ENCODE results near the gene TFB1M.
"Not testable (repeated sequence)": the region's sequence is repeated elsewhere in the genome, so short reads cannot be mapped to it uniquely, and the experiment has no call there.

The TFB1M gene

GRCh38 chr6:155234687-155235086, 79.6 kb downstream of the TFB1M start:
- TF ChIP-seq CTCF (IDR thresholded peaks at IDR 0.05; ENCODE audit: low read depth, low read length) (no peak), EZH2phosphoT487 (IDR thresholded peaks at IDR 0.05; ENCODE audit: low read depth) (no peak)
- no peaks in the 10 kb centered on the region for H4K20me1 ChIP-seq (ENCODE audit: insufficient read depth, low read length)
- H3K4me3 ChIP-seq (ENCODE audit: low read length) = no peak overlapping the region
- no peaks in the 10 kb centered on the region for H3K36me3 ChIP-seq (replicated peaks; ENCODE audit: low read depth, low read length)
- H3K4me2 ChIP-seq (ENCODE audit: low read length) = no peak overlapping the region
- H3K79me2 ChIP-seq (ENCODE audit: low read length) = no peaks in the 10 kb centered on the region
- no peak overlapping the region for H3K9ac ChIP-seq (ENCODE audit: low read length)
- no peaks in the 10 kb centered on the region for H3K27me3 ChIP-seq (ENCODE audit: low read depth, low read length)
- no peak overlapping the region for H3K27ac ChIP-seq (ENCODE audit: low read length)
- no peak overlapping the region for H2AFZ ChIP-seq (ENCODE audit: low read depth, low read length)
- H3K4me1 ChIP-seq (ENCODE audit: low read length) = no peaks in the 10 kb centered on the region
- H3K9me3 ChIP-seq (ENCODE audit: insufficient read depth, low read length) = no peaks in the 10 kb centered on the region

- Histone ChIP-seq H4K20me1 (ENCODE audit: insufficient read depth, low read length) (no peaks in the 10 kb centered on the region), H3K9ac (ENCODE audit: low read length) (no peak overlapping the region), H3K4me3 (ENCODE audit: low read length) (no peak overlapping the region), H3K36me3 (replicated peaks; ENCODE audit: low read depth, low read length) (peaks cover 3% of the 10 kb centered on the region), H3K4me1 (ENCODE audit: low read length) (no peaks in the 10 kb centered on the region), H3K27ac (ENCODE audit: low read length) (no peak overlapping the region), H3K9me3 (ENCODE audit: insufficient read depth, low read length) (no peaks in the 10 kb centered on the region), H3K79me2 (ENCODE audit: low read length) (no peaks in the 10 kb centered on the region), H3K4me2 (ENCODE audit: low read length) (no peak overlapping the region), H3K27me3 (ENCODE audit: low read depth, low read length) (no peaks in the 10 kb centered on the region), H2AFZ (ENCODE audit: low read depth, low read length) (no peak overlapping the region)
- TF ChIP-seq EZH2phosphoT487 (IDR thresholded peaks at IDR 0.05; ENCODE audit: low read depth) (no peak), CTCF (IDR thresholded peaks at IDR 0.05; ENCODE audit: low read depth, low read length) (no peak)
Observed at GRCh38 chr6:155234167-155234566, 80.1 kb downstream of the TFB1M start.

- Histone ChIP-seq H3K4me2 (ENCODE audit: low read length) (no peak overlapping the region), H3K79me2 (ENCODE audit: low read length) (no peaks in the 10 kb centered on the region), H3K9ac (ENCODE audit: low read length) (no peak overlapping the region), H3K36me3 (replicated peaks; ENCODE audit: low read depth, low read length) (peaks cover 3% of the 10 kb centered on the region), H3K27ac (ENCODE audit: low read length) (no peak overlapping the region), H3K4me1 (ENCODE audit: low read length) (no peaks in the 10 kb centered on the region), H3K27me3 (ENCODE audit: low read depth, low read length) (no peaks in the 10 kb centered on the region), H4K20me1 (ENCODE audit: insufficient read depth, low read length) (no peaks in the 10 kb centered on the region), H2AFZ (ENCODE audit: low read depth, low read length) (no peak overlapping the region), H3K9me3 (ENCODE audit: insufficient read depth, low read length) (no peaks in the 10 kb centered on the region), H3K4me3 (ENCODE audit: low read length) (no peak overlapping the region)
- TF ChIP-seq CTCF (IDR thresholded peaks at IDR 0.05; ENCODE audit: low read depth, low read length) = no peak
- no peak for TF ChIP-seq EZH2phosphoT487 (IDR thresholded peaks at IDR 0.05; ENCODE audit: low read depth)
Observed at GRCh38 chr6:155232848-155233247, 81.4 kb downstream of the TFB1M start.

- not testable (repeated sequence) for H3K27me3 ChIP-seq (ENCODE audit: low read depth, low read length); H3K4me1 ChIP-seq (ENCODE audit: low read length); H3K27ac ChIP-seq (ENCODE audit: low read length); H3K9me3 ChIP-seq (ENCODE audit: insufficient read depth, low read length); H4K20me1 ChIP-seq (ENCODE audit: insufficient read depth, low read length); H3K4me3 ChIP-seq (ENCODE audit: low read length); H3K79me2 ChIP-seq (ENCODE audit: low read length); H3K9ac ChIP-seq (ENCODE audit: low read length); H3K4me2 ChIP-seq (ENCODE audit: low read length); H2AFZ ChIP-seq (ENCODE audit: low read depth, low read length)
- H3K36me3 ChIP-seq (replicated peaks; ENCODE audit: low read depth, low read length) = peaks cover 13% of the 10 kb centered on the region
Observed at GRCh38 chr6:155230975-155231374, 83.3 kb downstream of the TFB1M start.
